Measurements from ENCODE around the gene IDS. TPM values are rescaled to one million over a fixed set of nuclear protein-coding genes. Genes with fewer than 3 reads are reported as not detected.
"Not testable (repeated sequence)": the region's sequence is repeated elsewhere in the genome, so short reads cannot be mapped to it uniquely, and the experiment has no call there.

Gene IDS
- polyA plus RNA-seq, 1 donor: 45.0 TPM

GRCh38 chrX:149541521-149542047 lies 36.5 kb upstream of the IDS start:
- peak; percentile 12 to 58 for DNase-seq
- Histone ChIP-seq H3K4me3 (ENCODE audit: low read length) (peak overlapping the region; percentile 89), H3K9me3 (ENCODE audit: control insufficient read depth, low read depth, low read length) (no peaks in the 10 kb centered on the region), H3K36me3 (ENCODE audit: control insufficient read depth, insufficient read depth, low read length) (no peaks in the 10 kb centered on the region), H3K4me1 (ENCODE audit: control insufficient read depth, insufficient read depth, low read length) (peaks cover 3% of the 10 kb centered on the region), H3K27ac (ENCODE audit: low read length) (peak overlapping the region; percentile 95), H3K27me3 (ENCODE audit: control insufficient read depth, insufficient read depth, low read length) (no peaks in the 10 kb centered on the region)
- WGBS (ENCODE audit: insufficient coverage, low lambda C conversion rate): no CpG with 5 or more reads among the region's 13 CpGs

- DNase-seq: peak; percentile 94 to 96
These were observed 35.8 kb upstream of the IDS start, which contains the start of gene EOLA1 for GRCh38 chrX:149540621-149541520. EOLA1 (plus strand) TSS chrX:149541012; CDS start chrX:149545631, 4,619 bp downstream.

GRCh38 chrX:149540131-149540620 lies 35.1 kb upstream of the IDS start:
- Histone ChIP-seq H3K27me3 (ENCODE audit: control insufficient read depth, insufficient read depth, low read length) (no peaks in the 10 kb centered on the region), H3K4me1 (ENCODE audit: control insufficient read depth, insufficient read depth, low read length) (peaks cover 3% of the 10 kb centered on the region), H3K36me3 (ENCODE audit: control insufficient read depth, insufficient read depth, low read length) (peaks cover 3% of the 10 kb centered on the region), H3K4me3 (ENCODE audit: low read length) (peak overlapping the region; percentile 89), H3K9me3 (ENCODE audit: control insufficient read depth, low read depth, low read length) (no peaks in the 10 kb centered on the region), H3K27ac (ENCODE audit: low read length) (peak overlapping the region; percentile 95)
- DNase-seq: peak; percentile 72 to 80
- WGBS (ENCODE audit: insufficient coverage, low lambda C conversion rate): no CpG with 5 or more reads among the region's 24 CpGs

More at GRCh38 chrX:149540621-149541520, 35.8 kb upstream of the IDS start, which contains the start of gene EOLA1:
- Histone ChIP-seq H3K27ac (ENCODE audit: low read length) (peak within 1 kb of the TSS; percentile 95), H3K36me3 (ENCODE audit: control insufficient read depth, insufficient read depth, low read length) (peaks cover 2% of the 10 kb centered on the region), H3K4me3 (ENCODE audit: low read length) (peak within 1 kb of the TSS; percentile 89), H3K27me3 (ENCODE audit: control insufficient read depth, insufficient read depth, low read length) (no peaks in the 10 kb centered on the region), H3K4me1 (ENCODE audit: control insufficient read depth, insufficient read depth, low read length) (peaks cover 3% of the 10 kb centered on the region), H3K9me3 (ENCODE audit: control insufficient read depth, low read depth, low read length) (no peaks in the 10 kb centered on the region)
- WGBS (ENCODE audit: insufficient coverage, low lambda C conversion rate): no CpG with 5 or more reads among the region's 71 CpGs

DNA sequence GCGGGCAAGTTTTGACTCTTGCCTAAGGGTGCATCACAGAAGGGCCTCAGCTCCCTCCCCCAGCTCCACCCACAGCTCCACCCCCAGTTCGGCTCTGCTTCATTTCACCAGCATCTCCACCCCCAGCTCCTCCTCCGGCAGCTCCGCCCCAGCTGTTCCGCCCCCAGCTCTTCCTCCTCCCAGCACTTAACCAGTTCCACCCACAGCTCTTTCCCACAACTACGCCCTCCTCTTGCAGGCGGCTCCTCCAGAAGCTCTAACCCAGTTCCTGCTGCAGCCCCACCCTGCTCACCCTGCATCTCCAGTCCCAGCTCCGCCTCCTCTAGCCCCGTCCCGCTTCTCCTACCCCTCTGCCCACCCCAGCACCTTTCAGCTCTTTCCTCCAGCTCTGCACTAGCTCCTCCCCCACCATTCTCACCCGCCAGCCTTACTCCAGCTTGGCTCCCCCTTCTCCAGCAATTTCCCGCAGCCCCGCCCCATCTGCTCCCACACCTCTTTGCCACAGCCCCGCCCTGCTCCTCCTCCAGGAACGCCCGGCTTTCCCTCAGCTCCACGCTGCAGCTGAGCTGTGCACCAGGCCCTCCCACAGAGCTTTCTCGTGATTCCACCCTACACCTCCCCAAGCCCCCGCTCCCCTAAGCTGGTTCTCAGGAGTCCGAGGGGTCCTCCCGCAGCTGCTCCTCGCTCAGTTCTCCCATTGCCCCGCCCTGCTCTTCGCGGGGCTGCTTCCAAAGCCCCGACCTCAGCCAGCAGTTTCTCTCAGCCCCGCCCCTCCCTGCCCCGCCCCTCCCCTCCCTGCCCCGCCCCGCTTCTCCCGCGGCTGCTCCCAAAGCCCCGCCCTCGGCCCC lies 34.4 kb upstream of the IDS start:
- WGBS (ENCODE audit: insufficient coverage, low lambda C conversion rate): no CpG with 5 or more reads among the region's 34 CpGs
- Histone ChIP-seq H3K4me3 (ENCODE audit: low read length) (peak overlapping the region; percentile 51), H3K4me1 (ENCODE audit: control insufficient read depth, insufficient read depth, low read length) (peaks cover 3% of the 10 kb centered on the region), H3K27ac (ENCODE audit: low read length) (peak overlapping the region; percentile 94), H3K27me3 (ENCODE audit: control insufficient read depth, insufficient read depth, low read length) (no peaks in the 10 kb centered on the region), H3K9me3 (ENCODE audit: control insufficient read depth, low read depth, low read length) (no peaks in the 10 kb centered on the region), H3K36me3 (ENCODE audit: control insufficient read depth, insufficient read depth, low read length) (peaks cover 3% of the 10 kb centered on the region)
- DNase-seq: peak; percentile 89 to 92

DNA sequence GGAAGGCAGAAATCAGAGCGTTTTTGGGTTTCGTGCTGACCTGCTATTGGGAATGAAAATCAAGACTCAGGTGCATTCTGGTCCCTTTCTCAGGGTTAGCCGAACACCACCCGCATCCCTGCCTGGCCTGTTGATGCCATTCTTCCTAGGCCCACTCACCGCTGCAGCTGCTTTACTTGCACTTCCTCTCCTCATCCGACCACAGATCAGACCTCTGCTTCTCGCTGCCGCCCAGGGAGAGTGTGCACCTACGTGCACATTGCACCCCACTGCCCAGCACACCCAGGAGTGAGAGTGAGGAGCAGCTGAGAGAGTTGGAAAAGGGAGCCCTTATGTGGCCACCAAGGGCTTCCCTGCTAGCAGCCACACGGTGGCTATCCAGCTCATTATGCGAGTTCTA lies 32.4 kb upstream of the IDS start:
- H3K4me1 ChIP-seq (ENCODE audit: control insufficient read depth, insufficient read depth, low read length); DNase-seq; H3K27ac ChIP-seq (ENCODE audit: low read length); H3K36me3 ChIP-seq (ENCODE audit: control insufficient read depth, insufficient read depth, low read length); H3K27me3 ChIP-seq (ENCODE audit: control insufficient read depth, insufficient read depth, low read length); H3K9me3 ChIP-seq (ENCODE audit: control insufficient read depth, low read depth, low read length); H3K4me3 ChIP-seq (ENCODE audit: low read length): not testable (repeated sequence)
- WGBS (ENCODE audit: insufficient coverage, low lambda C conversion rate): no CpG with 5 or more reads among the region's 11 CpGs

DNA sequence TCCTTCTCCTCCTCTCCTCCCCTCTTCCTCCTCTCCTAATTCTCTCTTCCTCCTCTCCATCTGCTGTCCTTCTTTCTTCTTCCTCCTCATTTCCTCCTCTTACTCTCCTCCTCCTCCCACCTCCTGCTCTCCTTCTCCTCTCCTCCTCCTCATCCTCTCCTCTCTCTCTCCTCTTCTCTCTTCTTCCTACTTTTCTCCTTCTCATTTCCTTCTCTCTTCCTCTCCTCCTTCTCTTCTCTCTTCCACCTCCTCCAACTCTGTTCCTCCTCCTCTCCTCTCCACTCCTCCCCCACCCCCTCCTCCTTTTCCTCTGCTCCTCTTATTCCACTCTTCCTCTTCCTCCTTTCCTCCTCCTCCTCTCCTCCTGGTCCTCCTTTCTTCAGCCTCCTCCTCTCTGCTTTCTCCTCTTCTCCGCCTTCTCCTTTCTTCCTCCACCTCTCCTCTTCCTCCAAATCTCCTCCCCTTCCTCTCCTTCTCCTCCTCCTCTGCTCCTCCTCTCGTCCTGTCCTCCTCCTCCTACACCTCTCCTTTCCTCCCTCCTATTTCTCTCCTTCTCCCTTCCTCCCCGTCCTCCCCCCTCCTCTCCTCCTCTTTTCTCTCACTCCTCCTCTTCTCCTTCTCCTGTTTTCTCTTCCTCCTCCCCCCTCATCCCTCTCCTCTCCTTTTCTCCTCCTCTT lies 30.0 kb upstream of the IDS start:
- H3K27ac ChIP-seq (ENCODE audit: low read length); H3K4me1 ChIP-seq (ENCODE audit: control insufficient read depth, insufficient read depth, low read length); H3K27me3 ChIP-seq (ENCODE audit: control insufficient read depth, insufficient read depth, low read length); DNase-seq; H3K9me3 ChIP-seq (ENCODE audit: control insufficient read depth, low read depth, low read length); H3K4me3 ChIP-seq (ENCODE audit: low read length); H3K36me3 ChIP-seq (ENCODE audit: control insufficient read depth, insufficient read depth, low read length): not testable (repeated sequence)
- WGBS (ENCODE audit: insufficient coverage, low lambda C conversion rate): 83% methylated on average over 2 of the region's 3 CpGs

GRCh38 chrX:149533999-149534398 lies 28.9 kb upstream of the IDS start:
- H3K27me3 ChIP-seq (ENCODE audit: control insufficient read depth, insufficient read depth, low read length); H3K9me3 ChIP-seq (ENCODE audit: control insufficient read depth, low read depth, low read length): not testable (repeated sequence)

GRCh38 chrX:149532868-149533267 lies 27.8 kb upstream of the IDS start:
- not testable (repeated sequence) for H3K27me3 ChIP-seq (ENCODE audit: control insufficient read depth, insufficient read depth, low read length); H3K27ac ChIP-seq (ENCODE audit: low read length); H3K9me3 ChIP-seq (ENCODE audit: control insufficient read depth, low read depth, low read length); DNase-seq; H3K36me3 ChIP-seq (ENCODE audit: control insufficient read depth, insufficient read depth, low read length); H3K4me1 ChIP-seq (ENCODE audit: control insufficient read depth, insufficient read depth, low read length); H3K4me3 ChIP-seq (ENCODE audit: low read length)
- no CpG with 5 or more reads among the region's 3 CpGs for WGBS (ENCODE audit: insufficient coverage, low lambda C conversion rate)

More at GRCh38 chrX:149533999-149534398, 28.9 kb upstream of the IDS start:
- not testable (repeated sequence) for H3K4me3 ChIP-seq (ENCODE audit: low read length); H3K4me1 ChIP-seq (ENCODE audit: control insufficient read depth, insufficient read depth, low read length); DNase-seq; H3K36me3 ChIP-seq (ENCODE audit: control insufficient read depth, insufficient read depth, low read length); H3K27ac ChIP-seq (ENCODE audit: low read length)
- no CpG with 5 or more reads among the region's 11 CpGs for WGBS (ENCODE audit: insufficient coverage, low lambda C conversion rate)

- Histone ChIP-seq H3K4me3 (ENCODE audit: low read length) (no peak overlapping the region), H3K27me3 (ENCODE audit: control insufficient read depth, insufficient read depth, low read length) (no peaks in the 10 kb centered on the region), H3K36me3 (ENCODE audit: control insufficient read depth, insufficient read depth, low read length) (peaks cover 7% of the 10 kb centered on the region), H3K27ac (ENCODE audit: low read length) (no peak overlapping the region), H3K4me1 (ENCODE audit: control insufficient read depth, insufficient read depth, low read length) (no peaks in the 10 kb centered on the region), H3K9me3 (ENCODE audit: control insufficient read depth, low read depth, low read length) (no peaks in the 10 kb centered on the region)
- WGBS (ENCODE audit: insufficient coverage, low lambda C conversion rate): no CpG with 5 or more reads among the region's 2 CpGs
- DNase-seq: no peak
These were observed 26.5 kb upstream of the IDS start for GRCh38 chrX:149531599-149531998.

Data from large intestine (tissue), 3 donors.